Measurements from ENCODE around the gene PTBP1.
"Not testable (repeated sequence)": the region's sequence is repeated elsewhere in the genome, so short reads cannot be mapped to it uniquely, and the experiment has no call there.

The PTBP1 gene

DNA sequence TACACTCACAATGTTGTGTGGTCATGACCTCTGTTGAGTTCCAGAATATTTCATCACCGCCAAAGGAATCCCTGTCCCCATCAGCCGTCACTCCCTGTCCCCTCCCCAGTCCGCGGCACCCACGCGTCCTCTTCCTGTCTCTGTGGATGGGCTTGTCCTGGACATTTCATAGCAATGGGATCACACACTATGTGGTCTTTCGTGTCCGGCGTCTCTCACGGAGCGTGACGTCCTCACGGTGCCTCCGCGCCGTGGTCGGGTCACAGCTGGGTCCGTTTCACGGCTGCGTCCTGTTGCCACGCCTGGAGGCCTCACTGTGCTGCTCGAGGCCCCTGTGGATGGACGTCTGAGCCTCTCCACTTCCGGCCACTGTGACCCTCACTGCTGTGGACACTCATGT, 37.0 kb downstream of the PTBP1 start:
- no peak for DNase-seq

DNA sequence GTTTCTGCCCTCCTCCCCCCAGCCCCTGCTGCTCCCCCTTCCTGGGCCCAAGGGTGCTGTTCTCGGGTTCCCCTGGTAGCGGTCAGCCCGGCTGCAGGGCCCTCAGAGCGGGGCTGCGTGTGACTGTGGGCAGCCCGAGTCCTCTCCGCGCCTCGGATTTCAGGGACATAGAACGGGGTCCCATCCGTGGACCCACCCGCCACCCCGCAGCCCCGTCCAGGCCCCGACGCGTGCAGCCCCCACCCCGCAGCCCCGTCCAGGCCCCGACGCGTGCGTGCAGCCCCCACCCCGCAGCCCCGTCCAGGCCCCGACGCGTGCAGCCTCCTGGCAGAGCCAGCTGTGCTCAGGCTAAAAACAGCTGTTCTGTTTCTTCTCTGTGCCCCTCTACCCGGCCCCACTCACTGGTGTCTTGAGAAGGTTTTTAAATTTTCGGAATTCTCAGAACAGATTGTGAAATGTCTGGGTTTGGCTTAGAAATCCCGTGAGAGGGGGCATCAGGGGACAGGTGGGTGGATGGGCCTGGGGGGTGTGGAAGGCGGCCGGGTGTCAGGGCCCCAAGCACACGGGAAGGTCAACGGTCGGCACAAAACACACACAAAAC, 38.1 kb downstream of the PTBP1 start:
- no peak for DNase-seq

DNA sequence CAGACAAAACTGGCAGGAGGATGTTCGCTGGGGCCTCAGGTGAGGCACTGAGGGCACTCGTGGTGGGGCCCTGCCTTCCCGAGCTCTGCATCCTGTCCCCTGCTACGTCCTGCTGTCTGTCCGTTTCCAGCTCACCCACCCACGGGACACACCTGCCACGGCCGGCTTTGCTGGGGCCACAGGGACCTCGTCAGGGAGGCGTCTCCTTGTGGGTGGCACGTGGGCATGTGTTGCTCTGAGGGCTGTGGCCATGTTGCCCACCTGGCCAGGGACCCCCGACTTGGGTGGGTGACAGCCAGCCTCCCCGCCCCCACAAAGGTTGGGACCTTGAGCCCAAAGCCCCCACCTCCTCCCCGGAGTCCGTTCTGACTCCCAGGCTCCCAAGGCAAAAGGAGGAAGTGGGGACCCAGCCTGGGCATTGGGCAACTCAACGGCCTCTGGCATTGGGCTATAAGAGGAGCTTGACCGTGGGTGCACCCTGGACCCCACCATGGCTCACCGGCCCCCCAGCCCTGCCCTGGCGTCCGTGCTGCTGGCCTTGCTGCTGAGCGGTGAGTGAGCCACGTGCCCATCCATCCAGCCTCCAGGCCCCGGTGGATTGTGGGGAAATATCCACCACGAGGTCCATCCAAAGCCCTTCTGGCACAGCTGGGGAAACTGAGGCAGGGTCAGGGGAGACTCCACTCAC, 43.4 kb downstream of the PTBP1 start, which contains the start of gene PRTN3:
PRTN3 (plus strand) TSS at position 481 of the 688 bp plus-strand sequence; CDS start at position 491, 10 bp downstream.
- DNase-seq: no peak

DNA sequence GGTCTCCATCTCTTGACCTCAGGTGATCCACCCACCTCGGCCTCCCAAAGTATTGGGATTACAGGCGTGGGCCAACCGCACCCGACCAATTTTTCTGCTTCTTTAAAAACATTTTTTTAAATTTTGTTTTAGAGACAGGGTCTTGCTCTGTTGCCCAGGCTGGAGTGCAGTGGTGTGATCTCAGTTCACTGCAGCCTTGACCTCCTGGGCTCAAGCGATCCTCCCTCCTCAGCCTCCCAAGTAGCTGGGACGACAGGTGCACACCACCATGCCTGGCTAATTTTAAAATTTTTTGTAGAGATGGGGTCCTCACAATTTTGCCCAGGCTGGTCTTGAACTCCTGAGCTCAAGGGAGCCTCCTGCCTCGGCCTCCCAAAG, 45.5 kb downstream of the PTBP1 start:
- not testable (repeated sequence) for DNase-seq

DNA sequence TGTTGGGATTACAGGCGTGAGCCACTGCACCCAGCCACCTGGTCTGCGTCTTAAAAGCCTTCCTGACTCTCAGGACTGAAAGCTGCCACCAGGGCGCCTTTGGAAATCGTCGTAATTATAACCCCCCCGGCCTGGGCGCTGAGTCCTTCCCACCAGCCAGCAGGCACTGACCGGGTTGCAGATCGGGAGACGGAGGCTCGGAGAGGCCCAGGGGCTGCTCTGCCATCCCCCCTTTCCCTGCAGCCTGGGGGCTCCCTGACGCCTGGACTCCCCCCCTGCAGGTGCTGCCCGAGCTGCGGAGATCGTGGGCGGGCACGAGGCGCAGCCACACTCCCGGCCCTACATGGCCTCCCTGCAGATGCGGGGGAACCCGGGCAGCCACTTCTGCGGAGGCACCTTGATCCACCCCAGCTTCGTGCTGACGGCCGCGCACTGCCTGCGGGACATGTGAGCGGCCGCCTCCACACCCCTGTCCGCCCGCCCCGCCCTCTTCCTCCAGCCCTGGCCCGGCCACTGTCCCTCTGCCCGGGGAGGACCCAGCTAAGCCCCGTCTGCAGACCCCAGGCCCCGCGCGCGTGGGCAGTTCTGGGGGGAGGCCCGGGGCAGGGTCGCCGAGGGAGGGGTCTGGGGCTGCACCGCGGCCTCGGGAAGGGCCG, 46.1 kb downstream of the PTBP1 start:
- no peak for DNase-seq

DNA sequence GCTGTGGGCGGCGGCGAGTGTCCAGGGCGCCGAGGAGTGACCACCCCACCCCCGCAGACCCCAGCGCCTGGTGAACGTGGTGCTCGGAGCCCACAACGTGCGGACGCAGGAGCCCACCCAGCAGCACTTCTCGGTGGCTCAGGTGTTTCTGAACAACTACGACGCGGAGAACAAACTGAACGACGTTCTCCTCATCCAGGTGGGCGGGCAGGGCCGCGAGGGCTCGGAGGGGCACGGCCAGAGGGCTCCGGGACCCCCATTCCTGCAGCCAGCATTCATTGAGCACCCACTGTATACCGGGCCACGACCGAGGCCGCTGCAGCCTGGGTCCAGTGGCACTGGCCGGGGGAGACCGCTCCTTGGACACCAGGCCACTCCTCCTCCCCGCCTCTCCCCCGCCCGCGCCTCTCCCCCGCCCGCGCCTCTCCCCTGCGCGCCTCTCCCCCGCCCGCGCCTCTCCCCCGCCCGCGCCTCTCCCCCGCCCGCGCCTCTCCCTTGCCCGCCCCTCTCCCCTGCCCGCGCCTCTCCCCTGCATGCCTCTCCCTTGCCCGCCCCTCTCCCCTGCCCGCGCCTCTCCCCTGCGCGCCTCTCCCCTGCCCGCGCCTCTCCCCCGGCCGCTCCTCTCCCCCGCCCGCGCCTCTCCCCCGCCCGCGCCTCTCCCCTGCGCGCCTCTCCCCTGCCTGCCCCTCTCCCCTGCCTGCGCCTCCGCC, 46.7 kb downstream of the PTBP1 start:
- no peak for DNase-seq

DNA sequence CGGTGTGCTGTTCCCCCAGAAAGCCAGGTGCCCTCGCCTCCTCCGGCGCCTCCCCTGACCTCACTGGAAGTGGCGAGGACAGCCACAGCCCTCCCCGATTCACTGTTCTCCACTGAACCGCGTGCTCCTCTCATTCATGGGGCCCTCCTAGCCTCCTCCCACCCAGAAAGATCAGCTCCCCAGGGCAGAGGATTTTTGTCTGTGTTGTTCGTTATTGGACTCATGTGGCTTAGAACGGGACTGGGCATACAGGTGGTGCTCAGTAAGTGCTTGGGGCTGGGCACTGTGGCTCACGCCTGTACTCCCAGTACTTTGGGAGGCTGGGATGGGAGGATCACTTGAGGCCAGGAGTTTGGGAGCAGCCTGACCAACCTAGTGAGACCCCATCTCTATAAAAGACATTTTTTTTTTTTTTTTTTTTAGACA, 47.3 kb downstream of the PTBP1 start:
- DNase-seq: no peak

DNA sequence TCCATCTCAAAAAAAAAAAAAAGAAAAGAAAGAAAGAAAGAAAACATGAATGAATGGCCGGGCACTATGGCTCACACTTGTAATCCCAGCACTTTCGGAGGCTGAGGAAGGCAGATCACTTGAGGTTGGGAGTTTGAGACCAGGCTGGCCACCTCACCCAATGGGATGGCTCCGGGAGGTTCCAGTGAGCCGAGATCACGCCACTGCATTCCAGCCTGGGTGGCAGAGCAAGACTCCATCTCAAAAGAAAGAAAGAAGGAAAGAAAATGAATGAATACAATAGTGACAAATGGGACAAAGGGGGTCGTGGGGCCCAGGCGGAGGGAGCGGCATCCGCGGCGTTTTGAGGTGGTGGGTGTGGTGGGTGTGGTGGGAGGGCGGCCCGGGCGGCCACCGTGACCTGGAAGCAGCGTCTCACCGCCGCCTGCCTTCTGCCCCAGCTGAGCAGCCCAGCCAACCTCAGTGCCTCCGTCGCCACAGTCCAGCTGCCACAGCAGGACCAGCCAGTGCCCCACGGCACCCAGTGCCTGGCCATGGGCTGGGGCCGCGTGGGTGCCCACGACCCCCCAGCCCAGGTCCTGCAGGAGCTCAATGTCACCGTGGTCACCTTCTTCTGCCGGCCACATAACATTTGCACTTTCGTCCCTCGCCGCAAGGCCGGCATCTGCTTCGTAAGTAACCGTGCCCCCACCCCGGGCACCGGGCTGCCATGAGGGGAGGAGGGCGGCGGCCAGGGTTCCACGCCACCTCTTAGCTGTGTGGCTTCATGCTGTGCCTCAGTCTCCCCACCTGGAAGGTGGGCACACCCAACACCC, 48.7 kb downstream of the PTBP1 start:
- DNase-seq: no peak

DNA sequence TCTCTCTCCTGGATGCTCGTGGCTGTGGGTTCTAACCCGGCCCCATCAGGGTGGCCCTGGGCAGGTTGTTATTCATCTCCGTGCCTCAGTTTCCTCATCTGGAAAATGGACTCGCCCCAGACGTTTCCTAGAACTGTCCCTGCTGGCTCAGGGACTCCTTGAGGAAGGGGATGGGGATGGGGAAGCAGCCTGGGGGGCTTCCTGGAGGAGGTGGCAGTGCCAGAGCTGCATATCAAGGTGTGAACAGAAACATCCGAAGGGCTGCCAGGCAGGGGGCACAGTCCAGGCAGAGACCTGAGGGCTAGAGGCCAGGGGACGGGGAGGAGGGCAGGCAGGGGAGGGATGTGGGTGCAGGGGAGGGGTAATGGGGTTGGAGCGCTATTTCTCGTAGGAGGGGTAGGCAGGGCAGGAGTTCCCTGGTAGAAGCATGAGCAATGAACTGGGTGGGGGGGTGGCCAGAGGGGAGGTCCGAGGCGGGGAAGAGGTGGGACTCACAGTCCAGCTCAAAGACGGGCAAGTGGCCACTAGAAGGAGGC, 51.2 kb downstream of the PTBP1 start:
- DNase-seq: no peak

DNA sequence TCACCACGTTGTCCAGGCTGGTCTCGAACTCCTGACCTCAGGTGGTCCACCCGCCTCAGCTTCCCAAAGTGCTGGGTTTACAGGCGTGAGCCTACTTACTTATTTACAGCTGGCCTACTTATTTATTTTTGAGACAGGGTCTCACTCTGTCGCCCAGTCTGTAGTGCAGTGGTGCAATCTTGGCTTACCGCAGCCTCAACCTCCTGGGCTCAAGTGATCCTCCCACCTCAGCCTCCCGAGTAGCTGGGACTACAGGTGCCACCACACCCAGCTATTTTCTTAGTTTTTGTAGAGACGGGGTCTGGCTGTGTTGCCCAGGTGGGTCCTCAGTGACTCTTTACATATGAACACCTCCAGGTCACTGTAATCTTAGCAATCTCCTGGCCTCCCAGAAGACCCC, 51.9 kb downstream of the PTBP1 start:
- not testable (repeated sequence) for DNase-seq

DNA sequence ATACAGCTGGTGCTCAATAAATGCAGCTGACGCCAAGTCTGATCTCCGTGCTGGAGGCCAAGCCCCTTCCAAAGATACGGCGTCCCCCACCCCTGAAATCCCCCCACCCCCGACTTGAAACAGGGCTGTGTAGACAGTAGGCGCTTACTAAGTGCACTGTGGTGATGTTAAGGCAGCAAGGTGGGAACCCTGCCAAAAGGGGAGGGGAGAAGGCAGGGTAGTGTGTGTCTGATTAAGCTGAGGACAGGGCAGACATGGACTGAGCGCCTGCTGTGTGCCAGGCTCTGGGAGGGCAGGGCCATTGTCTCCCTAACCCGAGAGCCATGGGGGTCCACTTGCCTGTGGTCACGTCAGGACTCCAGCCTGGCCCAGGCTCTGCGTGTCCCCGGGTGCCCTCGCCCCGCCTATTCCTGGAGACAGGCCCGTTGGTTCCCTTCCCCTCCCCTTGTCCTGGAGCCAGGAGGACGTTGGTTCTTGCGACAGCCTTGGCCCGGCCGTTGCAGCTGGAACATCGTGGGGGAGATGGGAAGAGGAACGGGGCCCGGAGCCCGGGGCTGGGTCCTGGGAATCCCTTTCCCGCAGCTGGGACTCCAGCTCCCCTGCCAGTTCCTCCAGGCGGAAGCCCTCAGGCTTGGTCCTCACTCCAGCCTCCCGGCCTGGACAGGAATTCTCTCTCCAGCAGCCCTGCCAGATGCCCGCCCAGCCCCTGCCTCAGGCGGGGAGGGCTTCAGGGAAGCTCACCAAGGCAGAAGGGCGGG, 53.1 kb downstream of the PTBP1 start:
- no peak for DNase-seq

DNA sequence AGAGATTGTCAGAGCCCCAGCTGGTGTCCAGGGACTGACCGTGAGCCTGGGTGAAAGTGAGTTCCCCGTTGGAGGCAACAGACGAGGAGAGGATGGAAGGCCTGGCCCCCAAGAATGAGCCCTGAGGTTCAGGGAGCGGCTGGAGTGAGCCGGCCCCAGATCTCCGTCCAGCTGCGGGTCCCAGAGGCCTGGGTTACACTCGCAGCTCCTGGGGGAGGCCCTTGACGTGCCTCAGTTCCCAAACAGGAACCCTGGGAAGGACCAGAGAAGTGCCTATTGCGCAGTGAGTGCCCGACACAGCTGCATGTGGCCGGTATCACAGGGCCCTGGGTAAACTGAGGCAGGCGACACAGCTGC, 53.7 kb downstream of the PTBP1 start:
- no peak for DNase-seq

DNA sequence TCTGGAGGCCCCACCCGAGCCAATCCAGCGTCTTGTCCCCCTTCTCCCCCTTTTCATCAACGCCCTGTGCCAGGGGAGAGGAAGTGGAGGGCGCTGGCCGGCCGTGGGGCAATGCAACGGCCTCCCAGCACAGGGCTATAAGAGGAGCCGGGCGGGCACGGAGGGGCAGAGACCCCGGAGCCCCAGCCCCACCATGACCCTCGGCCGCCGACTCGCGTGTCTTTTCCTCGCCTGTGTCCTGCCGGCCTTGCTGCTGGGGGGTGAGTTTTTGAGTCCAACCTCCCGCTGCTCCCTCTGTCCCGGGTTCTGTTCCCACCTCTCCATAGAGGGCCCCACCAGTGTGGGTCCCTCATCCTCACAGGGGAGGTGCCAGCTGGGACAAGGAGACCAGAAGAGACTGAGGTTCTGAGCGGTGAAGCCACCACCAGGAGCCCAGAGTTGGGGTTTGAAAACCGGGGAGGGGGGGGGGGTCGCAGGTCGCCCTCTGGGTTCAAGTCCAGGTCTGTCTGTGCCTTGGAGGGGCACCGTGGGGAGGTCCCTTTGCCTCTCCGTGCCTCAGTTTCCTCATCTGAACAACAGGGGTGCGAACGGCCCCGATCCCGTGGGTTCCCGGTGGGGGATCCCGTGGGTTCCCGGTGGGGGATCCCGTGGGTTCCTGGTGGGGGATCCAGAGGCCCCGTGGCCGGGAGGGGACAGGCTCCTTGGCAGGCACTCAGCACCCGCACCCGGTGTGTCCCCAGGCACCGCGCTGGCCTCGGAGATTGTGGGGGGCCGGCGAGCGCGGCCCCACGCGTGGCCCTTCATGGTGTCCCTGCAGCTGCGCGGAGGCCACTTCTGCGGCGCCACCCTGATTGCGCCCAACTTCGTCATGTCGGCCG, 55.1 kb downstream of the PTBP1 start, which contains the start of gene ELANE:
ELANE (plus strand) TSS at position 168 of the 878 bp plus-strand sequence; CDS start at position 194, 26 bp downstream.
- DNase-seq: no peak

DNA sequence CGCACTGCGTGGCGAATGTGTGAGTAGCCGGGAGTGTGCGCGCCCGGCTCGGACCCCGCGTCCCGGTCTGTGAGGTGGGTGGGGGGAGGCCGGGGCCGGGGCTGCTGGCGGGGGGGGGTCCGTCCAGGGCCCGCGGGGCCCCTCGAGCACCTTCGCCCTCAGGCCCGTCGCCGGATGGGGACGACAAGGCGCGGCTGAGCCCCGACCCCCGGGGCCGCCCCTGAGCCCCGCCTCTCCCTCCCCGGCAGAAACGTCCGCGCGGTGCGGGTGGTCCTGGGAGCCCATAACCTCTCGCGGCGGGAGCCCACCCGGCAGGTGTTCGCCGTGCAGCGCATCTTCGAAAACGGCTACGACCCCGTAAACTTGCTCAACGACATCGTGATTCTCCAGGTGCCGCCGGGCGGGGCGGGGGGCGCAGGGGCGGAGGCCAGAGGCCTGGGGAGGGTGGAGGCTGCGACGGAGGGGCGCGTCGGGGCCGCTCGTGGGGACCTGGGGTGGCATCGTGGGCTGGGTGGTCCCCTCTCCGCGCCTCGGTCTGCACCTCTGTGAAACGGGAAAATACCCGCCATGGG, 55.8 kb downstream of the PTBP1 start:
- no peak for DNase-seq

DNA sequence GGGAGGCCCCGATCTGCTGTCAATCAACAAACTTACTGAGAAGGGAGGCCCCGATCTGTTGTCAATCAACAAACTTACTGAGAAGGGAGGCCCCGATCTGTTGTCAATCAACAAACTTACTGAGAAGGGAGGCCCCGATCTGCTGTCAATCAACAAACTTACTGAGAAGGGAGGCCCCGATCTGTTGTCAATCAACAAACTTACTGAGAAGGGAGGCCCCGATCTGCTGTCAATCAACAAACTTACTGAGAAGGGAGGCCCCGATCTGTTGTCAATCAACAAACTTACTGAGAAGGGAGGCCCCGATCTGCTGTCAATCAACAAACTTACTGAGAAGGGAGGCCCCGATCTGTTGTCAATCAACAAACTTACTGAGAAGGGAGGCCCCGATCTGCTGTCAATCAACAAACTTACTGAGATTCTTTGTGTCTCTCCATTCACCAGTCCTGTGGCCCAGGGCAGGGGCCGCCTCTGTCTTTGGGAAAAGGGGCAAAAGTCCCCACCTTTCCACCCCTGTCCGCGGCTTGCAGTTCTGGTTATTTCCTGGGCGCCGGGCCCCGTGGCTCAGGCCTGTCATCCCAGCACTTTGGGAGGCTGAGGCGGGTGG, 56.5 kb downstream of the PTBP1 start:
- not testable (repeated sequence) for DNase-seq

DNA sequence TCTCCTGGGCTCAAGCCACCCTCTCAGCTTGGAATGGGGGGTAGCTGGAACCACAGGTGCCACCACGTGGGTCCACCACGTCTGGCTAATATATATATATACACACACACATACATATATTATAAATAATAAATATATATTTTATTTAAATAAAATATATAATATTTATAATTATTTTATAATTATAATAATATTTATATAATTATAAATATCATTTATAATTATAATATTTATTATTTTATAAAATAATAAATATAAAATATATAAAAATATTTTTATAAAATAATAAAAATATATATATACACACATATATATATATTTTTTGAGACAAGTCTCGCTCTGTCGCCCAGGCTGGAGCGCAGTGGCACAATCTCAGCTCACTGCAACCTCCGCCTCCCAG, 57.3 kb downstream of the PTBP1 start:
- no peak for DNase-seq

DNA sequence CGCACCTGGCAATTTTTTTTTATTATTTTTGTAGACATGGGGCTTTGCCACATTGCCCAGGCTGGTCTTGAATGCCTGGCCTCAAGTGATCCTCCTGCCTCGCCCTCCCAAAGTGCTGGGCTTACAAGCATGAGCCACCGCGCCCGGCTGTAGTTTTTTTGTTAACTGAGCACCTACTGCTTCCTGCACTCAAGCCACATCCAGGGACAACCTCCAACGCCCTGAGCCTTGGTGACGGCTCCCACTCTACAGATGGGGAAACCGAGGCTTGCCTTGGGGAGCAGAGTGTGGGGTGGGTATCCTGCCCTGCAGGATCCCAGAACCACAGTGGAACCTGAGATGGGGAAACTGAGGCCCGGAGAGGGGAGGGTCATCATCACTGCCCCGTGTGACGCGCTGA, 57.9 kb downstream of the PTBP1 start:
- DNase-seq: no peak

DNA sequence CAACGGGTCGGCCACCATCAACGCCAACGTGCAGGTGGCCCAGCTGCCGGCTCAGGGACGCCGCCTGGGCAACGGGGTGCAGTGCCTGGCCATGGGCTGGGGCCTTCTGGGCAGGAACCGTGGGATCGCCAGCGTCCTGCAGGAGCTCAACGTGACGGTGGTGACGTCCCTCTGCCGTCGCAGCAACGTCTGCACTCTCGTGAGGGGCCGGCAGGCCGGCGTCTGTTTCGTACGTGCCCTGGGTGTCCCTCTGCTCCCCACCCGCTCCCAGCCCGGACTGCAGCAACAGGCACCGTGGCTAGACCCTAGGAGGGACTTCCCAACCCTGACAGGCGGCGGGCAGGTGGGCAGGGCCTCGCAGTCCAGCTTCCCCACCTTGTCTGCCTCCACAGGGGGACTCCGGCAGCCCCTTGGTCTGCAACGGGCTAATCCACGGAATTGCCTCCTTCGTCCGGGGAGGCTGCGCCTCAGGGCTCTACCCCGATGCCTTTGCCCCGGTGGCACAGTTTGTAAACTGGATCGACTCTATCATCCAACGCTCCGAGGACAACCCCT, 58.4 kb downstream of the PTBP1 start:
- no peak for DNase-seq

DNA sequence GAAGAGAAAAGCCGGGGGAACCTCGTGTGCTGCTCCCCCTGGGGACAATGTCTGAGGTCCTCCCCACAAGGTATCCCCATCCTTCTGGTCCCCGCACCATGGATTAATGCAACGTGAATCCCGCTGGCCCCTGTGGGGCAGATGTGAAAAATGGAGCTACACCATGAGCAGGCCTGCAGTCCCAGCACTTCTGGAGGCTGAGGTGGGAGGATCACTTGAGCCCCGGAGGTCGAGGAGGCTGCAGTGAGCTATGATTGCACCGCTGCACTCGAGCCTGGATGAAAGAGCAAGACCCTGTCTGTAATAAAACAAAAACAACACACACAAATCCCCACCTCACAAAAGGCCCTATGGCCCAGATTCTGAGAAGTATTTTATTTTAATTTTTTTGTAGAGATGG, 61.0 kb downstream of the PTBP1 start:
- DNase-seq: no peak

Data from activated CD4-positive, alpha-beta T cell treated with anti-CD3 and anti-CD28 coated beads, Interleukin-2, amount 50 U/mL, for 48 hours (primary cell).